T follicular helper cell (primary cell): Measurements from ENCODE around the gene RAI1.

Experiments
- DNase-seq: peaks from one replicate; pipeline ENCODE4 v3.0.0-alpha.2; 2020; ENCODE audit warnings: low read depth

RAI1 gene

DNA sequence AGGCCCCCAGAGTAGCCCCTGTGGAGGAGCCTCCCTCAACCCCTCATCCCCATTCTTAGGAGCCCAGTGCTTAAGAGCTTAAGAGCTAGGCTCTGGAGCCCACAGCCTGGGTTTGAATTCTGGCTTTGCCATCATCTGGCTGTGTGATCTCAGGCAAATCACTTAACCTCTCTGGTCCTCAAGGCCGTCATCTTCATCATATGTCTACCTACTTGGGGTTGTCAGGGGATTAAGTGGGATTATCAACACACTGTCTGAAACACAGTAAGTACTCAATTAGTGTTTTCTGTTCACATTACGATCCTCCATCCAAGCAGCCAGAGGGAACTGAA is 150.7 kb downstream of the RAI1 start:
- no peak for DNase-seq

DNA sequence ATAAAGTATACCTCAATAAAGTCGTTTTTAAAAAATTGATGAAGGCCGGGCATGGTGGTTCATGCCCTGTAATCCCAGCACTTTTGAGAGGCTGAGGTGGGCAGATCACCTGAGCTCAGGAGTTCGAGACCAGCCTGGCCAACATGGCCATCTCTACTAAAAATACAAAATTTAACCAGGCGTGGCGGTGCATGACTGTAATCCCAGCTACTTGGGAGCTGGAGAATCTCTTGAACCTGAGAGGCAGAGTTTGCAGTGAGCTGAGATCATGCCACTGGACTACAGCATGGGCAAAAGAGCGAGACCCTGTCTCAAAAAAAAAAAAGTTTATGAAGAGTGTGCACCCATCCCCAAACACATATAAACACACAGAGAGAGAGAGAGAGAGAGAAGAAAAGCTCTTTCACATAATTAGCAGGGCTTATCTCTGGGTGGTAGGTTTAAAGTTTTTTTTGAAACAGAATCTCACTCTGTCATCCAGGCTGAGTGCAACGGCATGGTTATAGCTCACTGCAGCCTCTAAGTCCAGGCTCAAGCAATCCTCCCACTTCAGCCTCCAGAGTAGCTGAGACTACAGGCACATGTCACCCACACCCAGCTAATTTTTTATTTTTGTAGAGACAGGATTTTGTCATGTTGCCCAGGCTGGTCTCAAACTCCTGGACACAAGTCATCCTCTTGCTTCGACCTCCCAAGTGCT is 152.6 kb downstream of the RAI1 start:
- DNase-seq = no peak

DNA sequence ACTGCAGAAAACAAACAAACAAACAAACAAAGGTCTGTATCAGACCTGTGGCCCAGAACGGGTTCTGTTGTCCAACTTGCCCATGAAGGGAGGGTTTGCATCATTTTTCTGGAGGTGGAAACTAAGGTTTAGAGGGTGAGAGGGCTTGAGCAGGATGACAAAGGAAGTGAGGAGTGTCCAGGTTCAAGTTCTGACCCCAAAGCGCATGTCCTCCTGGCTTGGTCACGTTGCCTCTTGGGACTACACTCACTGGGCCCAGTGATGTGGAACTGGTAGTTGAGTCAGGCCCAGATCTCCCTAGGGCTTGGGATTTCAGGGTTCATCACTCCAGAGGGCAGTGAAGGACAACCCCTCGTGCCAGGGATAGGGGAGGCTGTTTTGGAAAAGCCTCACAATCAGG is 153.7 kb downstream of the RAI1 start:
- DNase-seq = no peak

DNA sequence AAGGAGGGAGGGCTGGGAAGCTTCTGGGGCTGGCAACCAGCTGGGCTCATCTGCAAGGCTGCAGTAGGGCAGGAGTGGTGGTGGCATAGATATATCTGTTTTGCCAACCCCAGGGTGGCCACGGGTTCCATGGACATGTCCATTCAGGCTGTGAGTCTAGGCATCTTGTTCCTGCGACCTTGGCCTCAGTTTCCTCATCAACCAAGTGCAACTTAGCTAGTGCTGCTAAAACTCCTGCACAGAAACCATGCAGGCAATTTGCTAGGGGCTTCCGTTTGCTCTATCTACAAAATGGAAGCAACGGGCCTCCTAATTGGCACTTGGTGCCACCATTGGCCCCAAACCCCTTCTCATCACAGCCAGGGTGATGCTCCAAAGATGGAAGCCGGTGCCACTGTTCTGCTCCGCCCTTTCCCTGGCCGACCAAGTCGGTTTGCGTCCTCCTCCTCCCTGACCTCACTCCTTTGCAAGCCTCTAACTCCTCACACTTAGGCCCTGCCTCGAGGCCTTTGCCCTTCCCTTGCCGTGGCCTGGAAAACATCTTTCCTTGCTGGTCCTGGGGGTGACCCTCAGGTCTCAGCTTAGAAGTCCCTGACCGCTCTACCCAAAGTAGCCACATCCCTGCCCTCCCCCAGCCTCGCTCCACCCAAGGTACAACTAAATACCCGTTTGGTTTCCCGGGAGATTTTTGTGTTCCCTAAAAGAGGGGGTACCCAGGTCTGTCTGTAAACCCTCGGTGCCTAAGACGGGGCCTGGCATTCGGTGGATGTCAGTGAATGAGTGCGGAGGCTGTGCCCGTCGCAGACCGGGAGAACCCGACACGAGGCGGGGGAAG is 154.4 kb downstream of the RAI1 start:
- no peak for DNase-seq

DNA sequence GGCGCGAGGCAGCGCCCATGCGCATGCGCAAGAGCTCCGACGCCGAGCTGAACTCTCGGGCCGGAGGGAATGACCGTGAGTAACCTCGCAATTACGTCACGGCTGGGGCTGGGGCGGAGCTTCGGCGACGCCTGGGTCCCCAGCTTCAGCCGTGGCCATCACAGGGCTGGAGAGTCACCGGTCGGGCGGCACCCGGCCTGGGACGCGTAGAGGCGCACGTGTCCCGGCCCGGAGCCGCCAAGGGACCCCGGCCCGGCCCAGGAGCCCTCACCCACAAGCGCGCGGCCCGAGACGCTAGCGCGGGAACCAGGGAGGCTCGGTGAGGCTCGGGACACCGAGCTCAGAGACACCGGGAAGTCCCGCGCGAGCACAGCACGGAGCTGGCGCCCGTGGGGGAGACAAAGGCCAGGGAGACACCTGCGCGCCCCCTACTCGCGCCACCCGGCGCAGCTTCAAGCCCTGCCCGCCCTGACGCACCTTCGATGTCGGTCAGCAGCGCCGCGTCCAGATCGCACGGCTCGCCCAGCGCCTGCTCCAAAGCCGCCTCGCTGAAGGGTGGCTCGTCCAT is 155.1 kb downstream of the RAI1 start:
- DNase-seq = peak; percentile 96

DNA sequence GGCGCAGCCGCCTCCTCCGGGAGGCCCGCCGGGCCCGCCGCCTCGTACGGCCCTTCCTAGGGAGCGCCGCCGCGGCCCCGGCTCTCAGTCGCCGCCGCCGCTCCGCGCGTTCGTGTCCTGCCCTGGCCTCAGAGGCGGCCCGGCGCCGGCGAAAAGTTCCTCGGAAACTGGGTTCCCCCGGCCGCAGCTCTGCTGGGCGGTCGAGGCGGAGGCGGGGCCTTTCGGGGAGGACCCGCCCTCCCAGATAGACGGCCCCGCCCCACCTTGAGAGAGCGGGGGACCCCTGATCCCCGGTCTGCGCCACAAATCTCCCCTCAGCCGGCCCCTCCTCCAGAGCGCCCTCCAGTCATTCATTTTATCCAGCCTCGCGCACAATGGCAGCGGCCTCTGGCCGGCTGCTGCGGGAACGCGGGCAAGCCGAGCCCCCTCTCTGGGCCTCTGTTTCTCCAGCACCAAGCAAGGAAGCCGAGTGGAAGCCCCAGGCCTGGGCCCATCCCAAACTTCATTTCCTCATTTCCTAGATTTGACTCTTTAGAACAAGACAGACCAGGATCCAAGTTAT is 155.6 kb downstream of the RAI1 start, which contains the start of gene SREBF1:
SREBF1 (minus strand) TSS at position 169 of the 562 bp plus-strand sequence. CDS start 169 bp downstream, outside the sequence.
- peak; percentile 53 for DNase-seq

DNA sequence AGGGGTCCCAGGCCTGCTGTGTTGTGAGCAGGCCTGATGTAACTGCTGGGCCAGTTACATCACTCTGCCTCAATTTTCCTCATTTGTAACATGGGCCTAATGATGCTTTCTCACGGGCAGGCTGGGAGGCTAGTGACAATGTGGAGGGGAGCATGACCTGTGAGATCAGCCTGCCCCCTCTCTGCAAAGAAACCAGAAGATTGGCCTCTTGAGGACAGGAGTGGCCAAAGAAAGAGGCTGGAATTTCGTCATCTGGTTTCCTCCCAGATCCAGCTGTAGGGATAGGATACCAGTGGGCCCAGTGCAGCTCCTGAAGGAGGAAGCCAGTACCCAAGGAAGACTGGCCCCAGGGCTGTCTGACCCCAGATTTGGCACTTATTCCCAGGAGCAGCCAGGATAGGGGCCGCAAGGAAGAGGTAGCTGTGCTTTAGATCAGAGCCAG is 156.1 kb downstream of the RAI1 start:
- no peak for DNase-seq

DNA sequence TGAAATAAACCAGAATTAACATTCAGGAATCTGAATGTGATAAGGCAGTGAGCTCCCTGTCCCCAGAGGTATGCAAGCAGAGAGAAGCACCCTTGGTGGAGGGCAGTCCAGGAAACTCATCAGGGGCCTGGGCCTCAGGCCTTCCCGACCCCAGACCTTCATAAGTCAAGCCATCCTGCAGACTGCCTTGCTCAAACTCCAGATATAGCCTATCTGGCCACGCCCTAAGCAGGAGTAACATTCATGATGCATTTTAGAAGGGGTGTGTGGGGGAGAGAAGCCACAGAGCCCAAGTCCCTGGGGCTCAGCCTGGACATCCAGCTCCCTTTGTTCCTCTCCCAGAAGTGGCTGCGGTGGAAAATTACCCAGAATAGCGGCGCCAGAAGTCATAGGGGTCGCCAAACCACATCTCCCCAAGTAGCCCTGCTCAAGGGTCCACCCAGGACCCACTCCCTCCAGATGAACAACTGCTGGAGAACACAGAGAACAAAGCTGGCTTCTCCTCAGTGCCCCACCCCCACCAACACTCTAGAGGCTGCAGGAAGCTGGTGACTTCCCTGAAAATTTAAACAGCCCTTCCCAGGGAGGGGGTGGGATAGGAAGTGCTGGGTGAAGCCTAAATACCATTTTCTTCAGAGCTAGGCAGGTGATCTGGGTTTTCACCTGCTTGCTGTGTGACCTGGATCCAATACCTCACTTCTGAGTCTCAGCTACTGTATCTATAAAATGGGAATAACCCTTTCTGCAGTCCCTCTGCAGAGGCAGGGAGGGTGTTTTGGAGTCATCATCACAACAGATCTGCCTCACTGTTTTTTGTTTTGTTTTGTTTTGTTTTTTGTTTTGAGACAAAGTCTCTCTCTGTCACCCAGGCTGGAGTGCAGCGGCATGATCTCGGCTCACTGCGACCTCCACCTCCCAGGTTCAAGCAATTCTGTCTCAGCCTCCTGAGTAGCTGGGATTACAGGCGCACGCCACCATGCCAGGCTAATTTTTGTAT is 157.0 kb downstream of the RAI1 start:
- DNase-seq = no peak

DNA sequence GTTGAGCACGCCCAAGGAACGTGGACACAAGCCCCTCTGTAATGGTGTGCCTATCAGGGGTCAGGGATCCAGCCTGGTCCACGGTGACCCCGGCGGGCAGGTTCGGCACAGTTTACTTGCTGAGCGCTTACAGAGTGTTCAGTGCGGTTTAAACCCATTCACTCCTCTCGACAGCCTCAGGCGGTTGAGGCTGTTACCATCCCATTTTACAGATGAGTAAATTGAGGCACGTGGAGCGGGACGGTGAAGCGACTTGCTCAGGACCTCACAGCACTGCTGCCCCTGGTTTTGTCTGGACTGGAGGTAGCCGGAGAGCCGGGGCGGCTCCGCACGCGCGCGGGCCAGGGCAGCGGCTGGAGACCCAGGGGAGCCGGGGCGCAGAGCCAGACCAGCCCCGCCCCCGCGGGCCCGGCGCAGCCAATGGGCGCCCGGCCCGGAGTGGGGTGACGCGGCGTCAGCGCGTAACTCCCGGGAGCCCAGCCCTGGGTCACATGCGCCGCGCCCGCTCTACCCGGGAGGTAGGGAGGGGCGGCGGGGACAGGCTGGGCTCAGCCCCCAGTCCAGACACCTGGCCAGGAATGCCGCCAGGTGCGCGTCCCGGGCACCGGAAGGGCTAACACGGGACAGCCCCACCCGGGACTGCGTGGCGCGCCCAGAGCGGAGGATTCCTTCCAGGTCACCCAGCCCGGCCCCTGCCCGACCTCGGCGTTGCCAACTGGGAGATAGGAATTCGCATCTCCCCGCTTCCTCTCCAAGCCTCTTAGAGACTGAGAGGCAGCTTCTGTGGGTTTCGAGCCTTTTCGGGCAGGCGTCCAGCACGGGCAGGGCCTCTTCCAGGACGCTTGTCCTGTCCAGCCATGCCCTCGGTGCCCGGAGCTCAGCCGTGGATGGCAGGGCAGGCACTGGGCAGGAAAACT is 158.8 kb downstream of the RAI1 start:
- peak; percentile 75 for DNase-seq

DNA sequence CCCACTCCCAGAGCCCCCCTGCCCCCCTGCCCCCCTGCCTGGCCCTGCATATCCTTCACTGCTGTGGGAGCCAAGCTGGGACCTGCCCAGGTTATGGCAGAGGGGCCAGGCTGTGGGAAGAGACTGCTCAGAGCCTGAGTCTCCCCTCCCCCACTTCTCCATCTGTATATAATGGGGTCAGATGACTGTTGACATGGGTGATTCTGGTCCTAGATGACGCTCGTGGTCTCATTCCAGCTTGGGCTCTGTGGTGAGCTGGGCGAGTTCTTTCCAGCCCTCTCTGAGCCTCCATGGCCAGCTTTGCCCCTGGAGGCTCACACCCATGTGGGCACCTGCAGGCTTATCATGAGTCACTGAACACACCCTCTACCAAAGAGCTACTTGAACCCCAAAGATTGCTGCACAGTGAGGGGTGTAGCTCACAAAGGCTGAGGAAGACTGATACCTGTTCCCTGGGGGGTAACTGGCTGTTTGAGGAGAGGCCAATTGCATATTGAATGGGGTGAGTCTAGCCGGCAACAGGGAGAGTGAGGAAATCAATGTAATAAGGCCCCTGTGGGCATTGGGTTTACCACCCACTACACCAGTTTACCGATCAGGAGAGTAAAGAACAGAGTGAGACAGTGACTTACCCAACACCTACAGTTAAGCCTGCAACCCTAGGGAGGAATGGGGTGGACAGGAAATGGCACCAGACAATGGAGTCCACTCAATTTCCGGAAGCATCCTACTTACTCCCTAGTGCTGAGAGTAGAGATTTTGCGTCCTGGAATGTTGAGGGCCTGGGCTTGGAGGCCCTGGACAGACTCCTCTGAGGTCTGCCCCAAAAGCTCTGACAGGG is 159.7 kb downstream of the RAI1 start:
- DNase-seq = no peak

DNA sequence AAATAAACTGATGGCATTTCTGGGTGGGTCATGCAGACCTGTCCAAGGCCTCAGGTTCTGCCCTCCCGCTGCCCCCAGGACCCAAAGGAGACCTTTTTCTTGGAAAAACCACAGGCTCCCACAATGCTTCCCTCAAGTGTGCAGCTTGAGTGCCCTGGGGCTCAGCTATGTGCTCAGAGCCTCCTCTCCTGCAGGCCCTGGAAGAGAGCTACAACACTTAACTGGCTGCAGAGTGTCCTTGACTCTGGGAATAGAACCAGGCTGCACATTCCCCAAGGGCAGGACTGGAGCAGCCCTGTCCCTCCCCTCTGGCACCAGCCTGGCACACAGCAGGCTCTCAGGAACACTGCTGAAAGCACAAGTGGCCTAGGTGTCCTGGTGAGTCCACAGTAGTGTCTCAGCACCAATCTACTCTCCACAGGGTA is 160.4 kb downstream of the RAI1 start:
- DNase-seq = no peak

DNA sequence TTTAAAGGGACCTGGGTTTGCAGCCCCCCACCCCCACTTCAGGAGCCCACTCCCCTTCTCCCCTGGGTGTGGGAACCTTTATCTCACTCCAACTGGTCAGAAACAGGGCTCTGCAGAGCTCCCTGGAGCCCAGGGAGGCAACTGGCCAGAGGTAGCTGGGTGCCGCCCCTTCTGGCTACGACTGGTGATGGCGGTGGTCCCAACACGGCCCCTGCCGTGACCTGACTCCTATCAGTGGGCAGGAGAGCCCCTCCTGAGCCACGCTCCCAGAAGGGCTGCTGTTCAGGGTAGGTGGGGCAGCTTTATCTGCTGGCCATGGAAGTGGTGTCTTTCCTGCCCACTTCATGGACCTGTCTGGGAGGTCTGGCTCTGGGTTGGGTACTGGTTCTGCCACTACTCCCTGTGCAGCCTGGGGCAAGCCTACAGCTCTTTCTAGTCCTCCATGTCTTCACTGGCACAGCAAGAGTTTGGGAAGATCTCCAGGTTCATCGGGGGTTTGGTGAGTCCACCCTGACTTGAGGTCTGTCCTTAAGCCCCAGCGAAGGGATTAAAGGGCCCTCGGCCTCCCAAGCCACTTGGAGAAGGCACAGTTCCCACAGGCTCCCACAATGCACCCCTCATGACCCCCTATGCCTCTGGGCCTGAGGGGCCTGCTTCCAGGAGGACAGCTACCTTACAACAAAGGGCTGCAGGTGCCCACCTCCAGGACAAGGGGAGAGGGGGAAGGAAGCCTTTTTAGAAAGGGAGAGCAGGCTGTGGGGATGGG is 161.0 kb downstream of the RAI1 start:
- no peak for DNase-seq

DNA sequence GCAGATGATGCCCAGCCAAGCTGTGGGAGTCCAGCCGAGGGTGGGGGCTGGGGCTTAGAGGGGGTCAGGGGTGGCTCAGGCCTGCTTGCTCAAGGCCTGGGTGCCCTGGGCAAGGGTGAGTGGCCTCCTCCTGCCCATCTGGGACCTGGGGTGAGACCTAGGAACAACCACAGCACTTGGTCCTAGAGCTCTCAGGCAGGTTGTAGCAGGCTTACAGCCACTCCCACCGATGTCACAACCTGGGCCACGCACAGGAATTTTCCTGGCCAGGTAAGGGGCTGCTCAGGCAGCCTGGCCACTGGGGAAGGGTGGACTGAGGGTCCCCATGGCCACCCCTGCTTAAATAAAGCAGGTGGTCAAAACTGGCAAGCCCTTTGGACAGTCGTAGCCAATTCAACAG is 161.8 kb downstream of the RAI1 start:
- no peak for DNase-seq

DNA sequence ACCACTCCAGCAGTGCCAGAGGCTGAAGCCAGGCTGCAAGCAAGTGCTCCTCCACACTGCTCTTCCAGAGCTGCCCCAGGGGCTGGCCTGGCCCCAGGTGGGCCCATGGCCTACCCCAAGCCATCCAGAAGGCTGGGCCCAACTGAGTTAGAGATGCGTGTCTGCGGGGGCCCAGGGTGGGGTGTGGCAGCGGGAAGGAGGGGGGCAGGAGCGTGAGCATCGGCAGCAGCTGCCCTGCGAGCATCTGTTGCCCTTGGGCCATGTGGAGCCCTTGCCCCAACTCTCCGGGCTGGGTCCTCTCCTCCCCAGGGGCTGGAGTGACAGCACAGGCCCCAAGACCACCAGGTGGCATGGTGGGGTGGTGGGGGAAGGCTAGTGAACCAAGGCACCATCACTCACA is 162.8 kb downstream of the RAI1 start:
- DNase-seq = no peak

DNA sequence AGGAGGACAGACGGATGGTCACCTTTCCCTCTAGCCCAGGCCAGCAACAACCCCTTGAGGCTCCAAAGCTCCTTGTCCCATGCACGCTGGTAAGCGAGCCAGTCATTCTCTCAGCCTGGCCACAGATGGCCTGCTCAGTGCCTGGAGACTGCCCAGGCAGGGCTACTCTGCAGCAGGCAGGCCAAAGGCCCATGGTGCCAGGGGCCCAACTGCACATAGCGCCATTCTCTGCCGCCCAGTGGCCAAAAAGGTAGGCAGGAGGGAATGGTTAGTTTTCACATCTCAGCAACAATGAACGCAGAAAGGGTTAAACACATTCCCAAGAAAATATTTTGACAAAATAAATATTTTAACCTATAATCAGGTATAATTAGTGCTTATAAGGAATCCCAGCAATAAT is 163.2 kb downstream of the RAI1 start:
- DNase-seq = no peak

DNA sequence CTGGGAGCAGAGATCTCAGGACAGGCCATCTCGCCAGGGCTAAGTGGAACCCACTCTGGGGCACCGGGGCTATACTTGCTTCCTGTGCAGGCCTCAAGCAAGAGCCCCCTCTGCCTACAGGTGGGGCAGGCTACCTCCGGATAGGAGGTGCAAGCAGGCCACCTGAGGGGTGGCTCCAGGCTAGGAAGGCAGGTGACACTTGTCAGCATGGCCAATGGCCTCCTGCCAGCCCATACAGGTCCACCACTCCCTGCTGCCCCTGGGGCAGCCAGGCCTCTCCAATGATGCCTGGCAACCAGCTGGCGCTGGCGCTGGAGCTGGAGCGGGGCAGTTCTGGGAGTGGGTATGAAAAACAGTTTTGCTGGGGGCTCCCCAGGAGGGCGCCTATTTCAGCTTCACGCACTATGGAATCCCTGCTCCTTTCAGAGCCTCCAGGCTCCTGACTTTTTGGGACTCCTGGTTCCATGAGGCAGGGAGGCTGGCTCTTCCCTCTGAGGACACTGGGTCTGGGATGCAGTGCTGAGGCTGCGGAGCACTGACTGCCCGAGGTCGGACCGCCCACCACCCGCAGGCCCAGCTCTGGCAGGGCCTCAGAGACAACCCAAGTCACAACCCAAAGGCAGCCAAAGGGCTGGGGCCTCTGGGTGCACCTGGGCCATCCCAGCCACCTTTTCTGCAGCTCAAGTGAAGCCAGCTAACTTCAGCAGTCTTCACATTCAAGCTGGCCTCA is 164.0 kb downstream of the RAI1 start:
- no peak for DNase-seq

DNA sequence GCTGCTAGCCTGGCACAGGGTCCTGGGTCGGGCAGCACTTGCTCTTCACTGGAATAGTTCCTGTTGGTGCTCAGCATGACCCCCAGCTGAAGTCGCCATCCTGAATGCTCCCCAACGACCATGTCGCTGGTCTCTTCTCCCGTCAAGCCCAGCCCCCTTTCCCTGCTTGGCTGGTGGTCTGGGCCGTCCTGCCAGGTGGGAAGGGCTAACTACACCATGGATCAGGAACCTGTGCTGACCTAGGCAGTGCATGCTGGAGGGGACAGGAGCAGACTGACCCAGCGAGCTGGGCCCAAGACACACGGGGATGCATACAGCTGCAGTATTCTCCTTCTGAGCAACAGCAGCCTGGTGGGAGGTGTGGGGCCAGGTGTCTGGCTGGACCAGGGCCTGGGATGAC is 164.7 kb downstream of the RAI1 start:
- no peak for DNase-seq

DNA sequence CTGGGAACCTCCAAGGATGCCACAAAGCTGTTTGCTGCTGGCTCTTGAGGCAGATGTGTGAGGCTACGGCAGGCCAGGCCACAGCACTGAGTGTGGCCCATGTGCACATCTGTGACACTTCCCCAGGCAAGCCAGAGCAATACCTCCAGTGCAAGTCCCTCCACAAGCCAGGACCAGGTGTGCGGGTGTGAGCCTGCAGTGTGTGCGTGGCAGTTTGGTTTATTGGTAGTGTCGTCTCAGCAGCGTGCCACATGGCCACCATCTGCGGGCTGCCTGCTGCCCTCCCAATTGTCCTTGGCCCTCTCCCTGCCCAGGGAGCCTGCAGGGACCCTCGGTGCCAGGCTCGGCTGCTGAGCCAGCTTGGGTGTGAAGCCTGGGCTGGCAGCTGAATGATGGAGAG is 165.4 kb downstream of the RAI1 start:
- no peak for DNase-seq
